ENCODE measurements around the gene FHAD1.

The FHAD1 gene

GRCh38 chr1:15248216-15248615 is 1.2 kb downstream of the FHAD1 start:
- no peak for DNase-seq (ENCODE audit: low read depth, low spot score)

- no peak for DNase-seq (ENCODE audit: low read depth, low spot score)
Measured at GRCh38 chr1:15249081-15249480, 2.1 kb downstream of the FHAD1 start.

GRCh38 chr1:15251857-15252835 is 5.1 kb downstream of the FHAD1 start:
- DNase-seq (ENCODE audit: low read depth, low spot score) = no peak

- DNase-seq (ENCODE audit: low read depth, low spot score) = no peak
Measured at GRCh38 chr1:15254559-15254958, 7.5 kb downstream of the FHAD1 start.

- DNase-seq (ENCODE audit: low read depth, low spot score) = no peak
Measured at GRCh38 chr1:15255582-15256149, 8.6 kb downstream of the FHAD1 start.

- no peak for DNase-seq (ENCODE audit: low read depth, low spot score)
Measured at GRCh38 chr1:15256584-15256983, 9.6 kb downstream of the FHAD1 start.

- no peak for DNase-seq (ENCODE audit: low read depth, low spot score)
Measured at GRCh38 chr1:15257309-15257708, 10.3 kb downstream of the FHAD1 start.

- no peak for DNase-seq (ENCODE audit: low read depth, low spot score)
Measured at GRCh38 chr1:15258833-15259621, 12.0 kb downstream of the FHAD1 start.

- no peak for DNase-seq (ENCODE audit: low read depth, low spot score)
Measured at GRCh38 chr1:15259622-15260007, 12.6 kb downstream of the FHAD1 start.

- no peak for DNase-seq (ENCODE audit: low read depth, low spot score)
Measured at GRCh38 chr1:15260418-15261154, 13.6 kb downstream of the FHAD1 start.

- DNase-seq (ENCODE audit: low read depth, low spot score) = no peak
Measured at GRCh38 chr1:15261155-15262002, 14.4 kb downstream of the FHAD1 start.

GRCh38 chr1:15262003-15262377 is 15.0 kb downstream of the FHAD1 start:
- DNase-seq (ENCODE audit: low read depth, low spot score) = no peak

GRCh38 chr1:15262706-15263105 is 15.7 kb downstream of the FHAD1 start:
- no peak for DNase-seq (ENCODE audit: low read depth, low spot score)

- no peak for DNase-seq (ENCODE audit: low read depth, low spot score)
Measured at GRCh38 chr1:15264769-15265168, 17.7 kb downstream of the FHAD1 start.

GRCh38 chr1:15271196-15271595 is 24.2 kb downstream of the FHAD1 start:
- DNase-seq (ENCODE audit: low read depth, low spot score) = no peak

- DNase-seq (ENCODE audit: low read depth, low spot score) = no peak
Measured at GRCh38 chr1:15272009-15272781, 25.2 kb downstream of the FHAD1 start.

- no peak for DNase-seq (ENCODE audit: low read depth, low spot score)
Measured at GRCh38 chr1:15272782-15273127, 25.7 kb downstream of the FHAD1 start.

GRCh38 chr1:15273274-15273673 is 26.3 kb downstream of the FHAD1 start:
- no peak for DNase-seq (ENCODE audit: low read depth, low spot score)

- no peak for DNase-seq (ENCODE audit: low read depth, low spot score)
Measured at GRCh38 chr1:15275921-15276683, 29.1 kb downstream of the FHAD1 start.
